Measurements from ENCODE around the gene ADCY2. TPM values are rescaled to one million over a fixed set of nuclear protein-coding genes. Genes with fewer than 3 reads are reported as not detected.

Gene ADCY2
- total RNA-seq, 2 donors from 2014 or later: not detected

GRCh38 chr5:7519564-7519963 is 123.6 kb downstream of the ADCY2 start:
- DNase-seq (ENCODE audit: low spot score) (no peak), ATAC-seq (no peak)
- Mint-ChIP-seq H3K27me3 (no peaks in the 10 kb centered on the region), H3K36me3 (no peaks in the 10 kb centered on the region), H3K9me3 (peaks cover 3% of the 10 kb centered on the region), H3K27ac (no peak overlapping the region), H3K4me3 (no peak overlapping the region), H3K4me1 (ENCODE audit: low read depth in 2 of 2) (no peaks in the 10 kb centered on the region)

GRCh38 chr5:7529880-7530279 is 133.9 kb downstream of the ADCY2 start:
- no peaks in the 10 kb centered on the region for H3K36me3 Mint-ChIP-seq
- ATAC-seq (no peak), DNase-seq (ENCODE audit: low spot score) (no peak)
- H3K9me3 Mint-ChIP-seq: peaks cover 7% of the 10 kb centered on the region
- H3K27me3 Mint-ChIP-seq: no peaks in the 10 kb centered on the region
- H3K4me1 Mint-ChIP-seq (ENCODE audit: low read depth in 2 of 2): no peaks in the 10 kb centered on the region
- H3K4me3 Mint-ChIP-seq: no peak overlapping the region
- no peak overlapping the region for H3K27ac Mint-ChIP-seq

GRCh38 chr5:7533941-7534340 is 138.0 kb downstream of the ADCY2 start:
- H3K9me3 Mint-ChIP-seq: peaks cover 13% of the 10 kb centered on the region
- no peaks in the 10 kb centered on the region for H3K36me3 Mint-ChIP-seq
- DNase-seq (ENCODE audit: low spot score): no peak
- H3K27me3 Mint-ChIP-seq: peaks cover 0 to 6% of the 10 kb centered on the region in 2 donors
- ATAC-seq: no peak
- no peaks in the 10 kb centered on the region for H3K4me1 Mint-ChIP-seq (ENCODE audit: low read depth in 2 of 2)
- no peak overlapping the region for H3K4me3 Mint-ChIP-seq
- no peak overlapping the region for H3K27ac Mint-ChIP-seq

- DNase-seq (ENCODE audit: low spot score): no peak
- ATAC-seq: no peak
- no peak overlapping the region for H3K4me3 Mint-ChIP-seq
- no peaks in the 10 kb centered on the region for H3K4me1 Mint-ChIP-seq (ENCODE audit: low read depth in 2 of 2)
- peaks cover 13% of the 10 kb centered on the region for H3K9me3 Mint-ChIP-seq
- peaks cover 0 to 6% of the 10 kb centered on the region in 2 donors for H3K27me3 Mint-ChIP-seq
- H3K27ac Mint-ChIP-seq: no peak overlapping the region
- no peaks in the 10 kb centered on the region for H3K36me3 Mint-ChIP-seq
Observed at GRCh38 chr5:7534505-7534904, 138.6 kb downstream of the ADCY2 start.

- DNase-seq (ENCODE audit: low spot score): no peak
- peaks cover 0 to 6% of the 10 kb centered on the region in 2 donors for H3K27me3 Mint-ChIP-seq
- no peak overlapping the region for H3K4me3 Mint-ChIP-seq
- ATAC-seq: peak in 1 of 2 donors; percentile 43
- no peak overlapping the region for H3K27ac Mint-ChIP-seq
- peaks cover 10% of the 10 kb centered on the region for H3K9me3 Mint-ChIP-seq
- H3K36me3 Mint-ChIP-seq: no peaks in the 10 kb centered on the region
- H3K4me1 Mint-ChIP-seq (ENCODE audit: low read depth in 2 of 2): no peaks in the 10 kb centered on the region
Observed at GRCh38 chr5:7537573-7537972, 141.6 kb downstream of the ADCY2 start.

GRCh38 chr5:7539571-7539970 is 143.6 kb downstream of the ADCY2 start:
- peaks cover 6% of the 10 kb centered on the region for H3K9me3 Mint-ChIP-seq
- H3K36me3 Mint-ChIP-seq: no peaks in the 10 kb centered on the region
- no peak for ATAC-seq

GRCh38 chr5:7540736-7541485 is 145.0 kb downstream of the ADCY2 start:
- Mint-ChIP-seq H3K9me3 (peaks cover 6% of the 10 kb centered on the region), H3K4me1 (ENCODE audit: low read depth in 2 of 2) (no peaks in the 10 kb centered on the region), H3K27ac (no peak overlapping the region)

More at GRCh38 chr5:7539571-7539970, 143.6 kb downstream of the ADCY2 start:
- DNase-seq (ENCODE audit: low spot score): no peak
- Mint-ChIP-seq H3K4me1 (ENCODE audit: low read depth in 2 of 2) (no peaks in the 10 kb centered on the region), H3K4me3 (no peak overlapping the region), H3K27ac (no peak overlapping the region), H3K27me3 (peaks cover 0 to 6% of the 10 kb centered on the region in 2 donors)

GRCh38 chr5:7541898-7542297 is 146.0 kb downstream of the ADCY2 start:
- Mint-ChIP-seq H3K9me3 (peaks cover 6% of the 10 kb centered on the region), H3K27me3 (peaks cover 0 to 6% of the 10 kb centered on the region in 2 donors), H3K27ac (no peak overlapping the region), H3K4me3 (no peak overlapping the region), H3K36me3 (no peaks in the 10 kb centered on the region), H3K4me1 (ENCODE audit: low read depth in 2 of 2) (no peaks in the 10 kb centered on the region)
- ATAC-seq (no peak), DNase-seq (ENCODE audit: low spot score) (no peak)

More at GRCh38 chr5:7540736-7541485, 145.0 kb downstream of the ADCY2 start:
- DNase-seq (ENCODE audit: low spot score) (no peak), ATAC-seq (no peak)
- Mint-ChIP-seq H3K27me3 (peaks cover 0 to 6% of the 10 kb centered on the region in 2 donors), H3K4me3 (no peak overlapping the region), H3K36me3 (no peaks in the 10 kb centered on the region)

- Mint-ChIP-seq H3K4me3 (no peak overlapping the region), H3K9me3 (peaks cover 4% of the 10 kb centered on the region), H3K27ac (no peak overlapping the region), H3K36me3 (no peaks in the 10 kb centered on the region), H3K4me1 (ENCODE audit: low read depth in 2 of 2) (no peaks in the 10 kb centered on the region), H3K27me3 (no peaks in the 10 kb centered on the region)
- DNase-seq (ENCODE audit: low spot score): no peak
- no peak for ATAC-seq
Observed at GRCh38 chr5:7546555-7546954, 150.6 kb downstream of the ADCY2 start.

- Mint-ChIP-seq H3K4me1 (ENCODE audit: low read depth in 2 of 2) (no peaks in the 10 kb centered on the region), H3K9me3 (peaks cover 4% of the 10 kb centered on the region), H3K27ac (no peak overlapping the region), H3K27me3 (no peaks in the 10 kb centered on the region), H3K36me3 (no peaks in the 10 kb centered on the region), H3K4me3 (no peak overlapping the region)
- DNase-seq (ENCODE audit: low spot score) (no peak), ATAC-seq (no peak)
Observed at GRCh38 chr5:7548596-7548995, 152.7 kb downstream of the ADCY2 start.

GRCh38 chr5:7565559-7565958 is 169.6 kb downstream of the ADCY2 start:
- H3K27me3 Mint-ChIP-seq: no peaks in the 10 kb centered on the region
- DNase-seq (ENCODE audit: low spot score): no peak
- H3K36me3 Mint-ChIP-seq: no peaks in the 10 kb centered on the region
- no peaks in the 10 kb centered on the region for H3K4me1 Mint-ChIP-seq (ENCODE audit: low read depth in 2 of 2)
- no peak overlapping the region for H3K4me3 Mint-ChIP-seq
- no peak for ATAC-seq
- H3K27ac Mint-ChIP-seq: no peak overlapping the region
- peaks cover 5% of the 10 kb centered on the region for H3K9me3 Mint-ChIP-seq

- Mint-ChIP-seq H3K27me3 (no peaks in the 10 kb centered on the region), H3K4me3 (no peak overlapping the region), H3K36me3 (no peaks in the 10 kb centered on the region), H3K4me1 (ENCODE audit: low read depth in 2 of 2) (no peaks in the 10 kb centered on the region), H3K27ac (no peak overlapping the region), H3K9me3 (no peaks in the 10 kb centered on the region)
- no peak for DNase-seq (ENCODE audit: low spot score)
- ATAC-seq: no peak
Observed at GRCh38 chr5:7576023-7576715, 180.2 kb downstream of the ADCY2 start.

GRCh38 chr5:7577381-7577780 is 181.4 kb downstream of the ADCY2 start:
- DNase-seq (ENCODE audit: low spot score) (no peak), ATAC-seq (no peak)
- Mint-ChIP-seq H3K4me3 (no peak overlapping the region), H3K36me3 (no peaks in the 10 kb centered on the region), H3K9me3 (no peaks in the 10 kb centered on the region), H3K4me1 (ENCODE audit: low read depth in 2 of 2) (no peaks in the 10 kb centered on the region), H3K27ac (no peak overlapping the region), H3K27me3 (no peaks in the 10 kb centered on the region)

GRCh38 chr5:7578071-7578470 is 182.1 kb downstream of the ADCY2 start:
- no peaks in the 10 kb centered on the region for H3K27me3 Mint-ChIP-seq
- DNase-seq (ENCODE audit: low spot score) (no peak), ATAC-seq (no peak)
- H3K27ac Mint-ChIP-seq: no peak overlapping the region
- H3K36me3 Mint-ChIP-seq: no peaks in the 10 kb centered on the region
- H3K4me3 Mint-ChIP-seq: no peak overlapping the region
- H3K9me3 Mint-ChIP-seq: no peaks in the 10 kb centered on the region
- no peaks in the 10 kb centered on the region for H3K4me1 Mint-ChIP-seq (ENCODE audit: low read depth in 2 of 2)

Measured in natural killer cell treated with Interleukin-12 subunit alpha and Interleukin-12 subunit beta and Interleukin-15 and Interleukin-18, amount 100 ng/mL, for 72 hours (primary cell).